Brain microvascular endothelial cell (primary cell): ENCODE measurements around the gene CTCFL.

Experiments used
- DNase-seq: peaks from one replicate; pipeline ENCODE4 v3.0.0-alpha.2; 2020
- H3K27ac ChIP-seq: fragments of 250-450 bp; sonication (Bioruptor Pico); 2 replicates; pipeline ENCODE4 v1.5.1; 2020; ENCODE audit warnings: mild to moderate bottlenecking, moderate library complexity
- H3K27me3 ChIP-seq: fragments of 250-450 bp; sonication (Bioruptor Pico); replicated peaks from 2 replicates; pipeline ENCODE4 v1.5.1; 2020; ENCODE audit warnings: mild to moderate bottlenecking
- H3K36me3 ChIP-seq: fragments of 250-450 bp; sonication (Bioruptor Pico); replicated peaks from 2 replicates; pipeline ENCODE4 v1.5.1; 2020; ENCODE audit warnings: mild to moderate bottlenecking
- H3K4me3 ChIP-seq: 2 replicates; pipeline ENCODE4 v1.5.1; 2011; ENCODE audit warnings: low read depth, mild to moderate bottlenecking, control low read depth, low read length, moderate library complexity
- in situ Hi-C: cut with HindIII; loops from 2 replicates; pipeline ENCODE4 v1.10.0; 2017; ENCODE audit warnings: low sequenced_read_pairs, low pct_ligation_motif_present
- TF ChIP-seq, protein P1 (sequence below): IDR thresholded peaks from 2 replicates; pipeline ENCODE4 v1.5.1; 2011; ENCODE audit warnings: low read depth, mild to moderate bottlenecking, moderate library complexity, low read length, control low read depth, inconsistent platforms; ENCODE audit errors: missing control alignments

The CTCFL gene

DNA sequence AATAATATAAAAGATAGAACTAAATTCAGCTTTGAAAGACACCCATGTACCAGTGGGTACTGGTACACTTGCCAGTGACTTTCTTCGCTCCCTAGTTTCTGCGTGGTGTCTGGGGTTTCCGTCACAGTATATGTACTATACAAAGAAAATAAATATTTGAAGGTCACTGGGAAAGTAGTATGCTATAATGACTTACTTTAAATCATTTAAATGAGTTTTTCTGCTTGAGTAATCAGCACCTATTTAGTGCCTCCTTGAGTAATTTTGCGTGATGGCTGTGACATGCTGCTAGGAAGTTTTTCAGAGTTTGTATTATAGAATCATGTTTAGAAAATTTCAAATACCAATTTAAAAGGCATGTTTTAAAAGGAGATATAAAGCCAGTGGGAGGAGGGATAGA lies 3.2 kb upstream of the CTCFL start:
- no peak overlapping the region for H3K27ac ChIP-seq
- in situ Hi-C loops, result no loop called here
- no peaks in the 10 kb centered on the region for H3K27me3 ChIP-seq
- DNase-seq, result no peak
- H3K4me3 ChIP-seq, result no peak overlapping the region
- TF ChIP-seq, protein P1, sequence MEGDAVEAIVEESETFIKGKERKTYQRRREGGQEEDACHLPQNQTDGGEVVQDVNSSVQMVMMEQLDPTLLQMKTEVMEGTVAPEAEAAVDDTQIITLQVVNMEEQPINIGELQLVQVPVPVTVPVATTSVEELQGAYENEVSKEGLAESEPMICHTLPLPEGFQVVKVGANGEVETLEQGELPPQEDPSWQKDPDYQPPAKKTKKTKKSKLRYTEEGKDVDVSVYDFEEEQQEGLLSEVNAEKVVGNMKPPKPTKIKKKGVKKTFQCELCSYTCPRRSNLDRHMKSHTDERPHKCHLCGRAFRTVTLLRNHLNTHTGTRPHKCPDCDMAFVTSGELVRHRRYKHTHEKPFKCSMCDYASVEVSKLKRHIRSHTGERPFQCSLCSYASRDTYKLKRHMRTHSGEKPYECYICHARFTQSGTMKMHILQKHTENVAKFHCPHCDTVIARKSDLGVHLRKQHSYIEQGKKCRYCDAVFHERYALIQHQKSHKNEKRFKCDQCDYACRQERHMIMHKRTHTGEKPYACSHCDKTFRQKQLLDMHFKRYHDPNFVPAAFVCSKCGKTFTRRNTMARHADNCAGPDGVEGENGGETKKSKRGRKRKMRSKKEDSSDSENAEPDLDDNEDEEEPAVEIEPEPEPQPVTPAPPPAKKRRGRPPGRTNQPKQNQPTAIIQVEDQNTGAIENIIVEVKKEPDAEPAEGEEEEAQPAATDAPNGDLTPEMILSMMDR, result no peak
- H3K36me3 ChIP-seq, result no peaks in the 10 kb centered on the region

DNA sequence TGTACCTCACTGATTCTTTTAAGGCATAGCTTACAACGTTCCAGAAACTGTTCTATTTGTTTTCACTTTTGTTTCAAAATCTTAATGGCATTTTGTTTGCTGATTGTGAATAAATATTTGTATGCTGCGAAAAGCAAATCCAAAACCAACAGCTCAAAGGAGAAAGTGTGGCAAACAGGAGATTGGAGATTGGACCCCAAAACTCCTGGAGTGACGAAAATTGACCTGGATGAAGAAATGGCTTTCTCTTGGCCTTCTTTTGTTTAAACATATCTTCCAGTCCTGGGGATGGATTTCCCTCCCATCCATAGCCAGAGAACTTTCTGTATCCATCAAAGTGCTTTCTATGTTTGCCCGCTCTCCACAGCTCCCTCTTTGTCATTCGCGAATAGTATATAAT lies 2.8 kb upstream of the CTCFL start:
- H3K27me3 ChIP-seq, result no peaks in the 10 kb centered on the region
- no peak overlapping the region for H3K4me3 ChIP-seq
- DNase-seq, result no peak
- H3K27ac ChIP-seq, result no peak overlapping the region
- no peaks in the 10 kb centered on the region for H3K36me3 ChIP-seq
- in situ Hi-C loops, result no loop called here
- TF ChIP-seq, protein P1, result no peak

DNA sequence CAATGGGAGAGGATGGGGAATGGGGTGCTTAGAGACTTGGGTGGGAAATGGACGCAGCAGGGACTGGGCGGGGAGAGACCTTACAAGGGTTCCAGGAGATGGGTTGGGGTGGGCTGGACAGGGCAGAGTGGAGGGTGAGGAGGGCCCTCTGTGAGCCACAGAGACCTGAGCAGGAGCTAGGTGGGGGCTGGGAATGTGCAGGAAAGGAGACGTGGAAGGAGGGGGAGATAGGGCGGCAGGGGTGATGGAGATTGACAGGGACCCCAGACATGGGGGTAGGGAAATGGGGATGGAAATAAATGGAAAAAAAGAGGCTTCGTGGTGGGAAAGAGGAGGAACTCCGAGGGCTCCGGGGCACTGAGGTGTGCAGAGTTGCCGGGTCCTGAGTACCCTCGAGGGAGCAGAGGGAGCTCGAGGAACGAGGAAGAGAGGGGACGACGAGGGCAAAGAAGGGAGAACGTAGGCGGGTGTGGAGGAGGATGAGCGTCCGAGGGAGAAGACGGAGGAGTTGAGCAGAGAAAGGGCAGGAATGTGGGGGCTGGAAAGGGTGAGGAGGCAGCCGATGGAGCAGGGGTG lies 2.0 kb upstream of the CTCFL start:
- TF ChIP-seq, protein P1, result no peak
- no peaks in the 10 kb centered on the region for H3K27me3 ChIP-seq
- no peaks in the 10 kb centered on the region for H3K36me3 ChIP-seq
- no peak overlapping the region for H3K27ac ChIP-seq
- H3K4me3 ChIP-seq, result no peak overlapping the region
- in situ Hi-C loops, result no loop called here
- no peak for DNase-seq

DNA sequence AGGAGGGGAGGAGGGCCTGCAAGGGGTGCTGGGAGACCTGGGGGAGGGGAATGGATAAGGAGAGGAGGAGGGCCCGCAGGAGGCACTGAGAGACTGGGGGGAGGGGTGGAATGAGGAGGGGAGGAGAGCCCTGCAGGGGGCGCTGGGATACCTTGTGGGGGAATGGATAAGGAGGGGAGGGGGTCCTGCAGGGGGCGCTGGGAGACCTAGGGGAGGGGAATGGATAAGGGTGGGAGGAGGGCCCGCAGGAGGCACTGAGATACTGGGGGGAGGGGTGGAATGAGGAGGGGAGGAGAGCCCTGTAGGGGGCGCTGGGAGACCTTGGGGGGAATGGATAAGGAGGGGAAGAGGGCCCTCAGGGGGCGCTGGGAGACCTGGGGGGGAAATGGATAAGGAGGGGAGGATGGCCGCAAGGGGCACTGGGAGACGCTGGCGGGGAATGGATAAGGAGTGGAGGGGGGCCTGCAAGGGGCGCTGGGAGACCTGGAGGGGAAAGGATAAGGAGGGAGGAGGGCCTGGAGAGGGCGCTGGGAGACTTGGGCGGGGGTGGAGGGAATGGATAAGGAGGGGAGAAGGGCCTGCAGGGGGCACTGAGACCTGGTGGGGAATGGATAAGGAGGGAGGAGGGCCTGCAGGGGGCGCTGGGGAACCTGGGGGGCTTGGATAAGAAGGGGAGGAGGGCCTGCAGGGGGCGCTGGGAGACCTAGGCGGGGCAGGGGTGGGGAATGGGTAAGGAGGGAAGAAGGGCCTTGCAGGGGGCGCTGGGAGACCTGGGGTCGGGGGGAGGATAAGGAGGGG lies 1.3 kb upstream of the CTCFL start:
- H3K4me3 ChIP-seq, result no peak overlapping the region
- TF ChIP-seq, protein P1, result peak; percentile 34
- no peaks in the 10 kb centered on the region for H3K27me3 ChIP-seq
- no peak overlapping the region for H3K27ac ChIP-seq
- DNase-seq, result no peak
- no peaks in the 10 kb centered on the region for H3K36me3 ChIP-seq
- in situ Hi-C loops, result no loop called here

DNA sequence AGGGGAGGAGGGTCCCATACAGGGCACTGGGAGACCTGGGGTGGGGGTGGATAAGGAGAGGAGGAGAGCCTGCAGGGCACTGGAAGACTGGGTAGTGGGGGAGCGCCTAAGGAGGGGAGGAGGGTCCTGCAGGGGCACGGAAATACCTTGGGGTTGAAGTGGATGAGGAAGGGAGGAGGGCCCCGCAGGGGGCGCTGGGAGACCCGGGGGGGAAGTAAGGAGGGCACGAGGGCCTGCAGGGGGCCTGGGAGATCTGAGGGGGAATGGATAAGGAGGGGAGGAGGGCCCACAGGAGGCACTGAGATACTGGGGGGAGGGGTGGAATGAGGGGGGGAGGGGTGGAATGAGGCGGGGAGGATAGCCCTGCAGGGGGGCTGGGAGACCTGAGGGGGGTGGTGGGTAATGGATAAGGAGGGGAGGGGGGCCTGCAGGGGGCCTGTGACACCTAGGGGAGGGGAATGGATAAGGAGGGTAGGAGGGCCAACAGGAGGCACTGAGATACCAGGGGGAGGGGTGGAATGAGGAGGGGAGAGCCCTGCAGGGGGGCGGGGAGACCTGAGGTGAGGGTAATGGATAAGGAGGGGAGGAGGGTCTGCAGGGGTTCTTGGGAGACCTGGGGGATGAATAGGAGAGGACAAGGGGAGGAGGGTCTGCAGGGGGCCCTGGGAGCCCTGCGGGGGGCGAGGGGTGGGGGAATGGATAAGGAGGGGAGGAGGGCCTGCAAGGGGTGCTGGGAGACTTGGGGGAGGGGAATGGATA lies 567 bp upstream of the CTCFL start:
- Histone ChIP-seq H3K36me3 (no peaks in the 10 kb centered on the region), H3K27ac (no peak overlapping the region), H3K27me3 (no peaks in the 10 kb centered on the region), H3K4me3 (no peak overlapping the region)
- no peak for DNase-seq
- in situ Hi-C loops, result no loop called here
- TF ChIP-seq, protein P1, result no peak
